Activated naive CD4-positive, alpha-beta T cell (primary cell): Measurements from ENCODE around the gene SLC9A5.

Source experiments
- DNase-seq, 4 experiments: peaks; one replicate each; lab custom pipeline; 2025; lab: John Stamatoyannopoulos, UW

Gene SLC9A5

GRCh38 chr16:67311607-67312488, 63.1 kb downstream of the SLC9A5 start:
- DNase-seq = peak in 2 of 4 experiments; percentile 32 to 36

GRCh38 chr16:67312719-67313118, 63.9 kb downstream of the SLC9A5 start:
- no peak for DNase-seq

GRCh38 chr16:67317853-67318252, 69.1 kb downstream of the SLC9A5 start:
- DNase-seq = no peak
